NCI-H446 treated with DMSO at 0.1 percent for 48 hours (cell line): ENCODE measurements around the gene CSRNP3.

Experiments
- DNase-seq: peaks from one replicate; lab custom pipeline; 2025; lab: John Stamatoyannopoulos, UW

The CSRNP3 gene, protein sequence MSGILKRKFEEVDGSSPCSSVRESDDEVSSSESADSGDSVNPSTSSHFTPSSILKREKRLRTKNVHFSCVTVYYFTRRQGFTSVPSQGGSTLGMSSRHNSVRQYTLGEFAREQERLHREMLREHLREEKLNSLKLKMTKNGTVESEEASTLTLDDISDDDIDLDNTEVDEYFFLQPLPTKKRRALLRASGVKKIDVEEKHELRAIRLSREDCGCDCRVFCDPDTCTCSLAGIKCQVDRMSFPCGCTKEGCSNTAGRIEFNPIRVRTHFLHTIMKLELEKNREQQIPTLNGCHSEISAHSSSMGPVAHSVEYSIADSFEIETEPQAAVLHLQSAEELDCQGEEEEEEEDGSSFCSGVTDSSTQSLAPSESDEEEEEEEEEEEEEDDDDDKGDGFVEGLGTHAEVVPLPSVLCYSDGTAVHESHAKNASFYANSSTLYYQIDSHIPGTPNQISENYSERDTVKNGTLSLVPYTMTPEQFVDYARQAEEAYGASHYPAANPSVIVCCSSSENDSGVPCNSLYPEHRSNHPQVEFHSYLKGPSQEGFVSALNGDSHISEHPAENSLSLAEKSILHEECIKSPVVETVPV

DNA sequence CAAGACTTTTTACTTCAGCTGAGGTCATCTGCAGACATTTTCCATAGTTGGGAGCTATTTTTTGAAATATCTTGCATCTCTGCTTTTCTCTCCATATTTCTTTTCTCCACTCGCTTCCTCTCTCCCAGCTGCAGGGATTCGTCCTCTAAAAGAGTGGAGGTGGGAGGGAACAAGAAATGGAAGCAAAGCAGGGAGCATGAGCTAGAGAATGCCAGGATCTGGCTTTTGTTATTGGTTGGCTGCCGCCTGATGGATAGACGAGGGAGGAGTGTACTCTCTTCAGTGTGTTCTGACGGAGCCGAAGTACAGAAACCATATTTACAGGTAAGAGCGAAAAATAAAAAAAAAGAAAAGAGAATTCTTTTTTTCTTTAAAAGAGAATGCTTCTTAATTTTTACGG lies at the start of gene CSRNP3:
TSS of gene CSRNP3 (plus strand) at position 282 of the 400 bp plus-strand sequence. CDS start 125,368 bp downstream, outside the sequence.
- DNase-seq = peak; percentile 90

- DNase-seq = no peak
Observed at GRCh38 chr2:165420231-165420630, 49.3 kb upstream of the CSRNP3 start.

- DNase-seq = no peak
Observed at GRCh38 chr2:165423081-165423480, 46.4 kb upstream of the CSRNP3 start.

- DNase-seq = no peak
Observed at GRCh38 chr2:165425556-165425955, 43.9 kb upstream of the CSRNP3 start.

DNA sequence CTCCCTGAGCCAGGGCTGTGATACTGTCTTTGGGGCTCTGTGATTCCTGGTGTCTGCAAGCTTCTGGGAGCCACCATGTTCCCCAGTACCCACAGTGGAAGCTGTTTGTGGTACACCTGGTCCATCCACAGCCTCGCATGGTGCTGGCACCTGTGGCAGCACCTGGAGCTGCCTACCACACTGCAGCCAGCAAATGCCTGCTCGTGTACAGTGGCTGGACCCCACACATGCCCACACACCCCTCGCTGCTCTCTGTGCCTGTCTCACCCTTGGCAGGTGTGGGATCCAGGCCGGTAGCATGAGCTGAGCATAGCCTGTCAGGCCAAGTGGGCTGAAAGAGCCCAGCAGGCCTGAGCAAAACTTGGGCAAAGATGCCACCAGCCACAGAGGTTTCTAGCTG lies 41.8 kb upstream of the CSRNP3 start:
- DNase-seq = no peak

GRCh38 chr2:165428926-165429325 lies 40.6 kb upstream of the CSRNP3 start:
- DNase-seq = peak; percentile 76

GRCh38 chr2:165431014-165431413 lies 38.5 kb upstream of the CSRNP3 start:
- no peak for DNase-seq

GRCh38 chr2:165432234-165432966 lies 37.1 kb upstream of the CSRNP3 start:
- no peak for DNase-seq

DNA sequence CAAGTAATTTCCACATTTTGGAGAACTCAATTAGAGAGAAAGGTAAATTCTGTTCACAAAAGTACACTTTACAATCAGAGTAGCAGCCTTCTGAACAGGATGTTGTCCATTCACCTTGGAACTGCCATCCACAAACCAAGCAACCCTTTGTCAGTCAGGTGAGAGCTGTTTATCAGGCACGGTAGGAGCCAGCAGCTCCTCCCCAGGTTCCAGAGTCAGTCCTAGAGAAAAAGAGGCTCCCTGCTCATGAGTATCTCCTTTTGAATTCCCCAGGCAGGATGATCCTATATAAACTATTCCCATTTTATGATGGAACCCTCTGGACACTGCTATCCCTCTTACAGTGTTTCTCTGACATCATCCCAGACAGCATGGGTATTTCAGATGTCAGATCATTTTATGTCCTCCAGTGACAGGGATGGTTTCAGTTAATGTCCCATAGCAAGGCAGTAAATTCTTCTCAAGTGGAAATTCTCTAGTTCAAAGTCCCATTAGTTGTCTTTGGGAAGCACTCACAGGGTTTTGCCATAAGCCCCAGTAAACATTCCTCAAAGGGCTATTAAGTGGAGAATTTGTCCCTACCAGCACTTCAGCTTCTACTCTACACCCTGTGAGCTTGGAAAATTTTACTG lies 34.5 kb upstream of the CSRNP3 start:
- no peak for DNase-seq

GRCh38 chr2:165435611-165436010 lies 33.9 kb upstream of the CSRNP3 start:
- DNase-seq = no peak

DNA sequence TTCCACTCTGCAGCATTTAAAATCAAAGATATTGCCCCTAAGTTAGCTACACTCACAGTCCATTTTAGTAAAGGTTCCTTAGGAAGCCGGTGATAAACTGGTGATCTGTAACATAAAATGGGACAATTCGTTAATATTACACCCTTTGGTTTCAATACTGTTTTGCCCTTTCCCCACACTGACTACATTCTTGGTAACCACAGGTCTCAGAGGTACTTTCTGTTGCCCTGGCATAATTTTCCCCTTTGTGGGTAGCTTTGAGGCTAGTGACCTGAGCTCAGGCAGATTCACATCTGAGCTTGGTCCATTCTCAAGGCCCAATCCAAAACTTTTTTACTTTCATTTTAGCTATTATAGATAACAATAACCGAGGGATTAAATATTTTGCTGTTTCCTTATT lies 32.9 kb upstream of the CSRNP3 start:
- no peak for DNase-seq

GRCh38 chr2:165440367-165440766 lies 29.1 kb upstream of the CSRNP3 start:
- DNase-seq = peak; percentile 50

DNA sequence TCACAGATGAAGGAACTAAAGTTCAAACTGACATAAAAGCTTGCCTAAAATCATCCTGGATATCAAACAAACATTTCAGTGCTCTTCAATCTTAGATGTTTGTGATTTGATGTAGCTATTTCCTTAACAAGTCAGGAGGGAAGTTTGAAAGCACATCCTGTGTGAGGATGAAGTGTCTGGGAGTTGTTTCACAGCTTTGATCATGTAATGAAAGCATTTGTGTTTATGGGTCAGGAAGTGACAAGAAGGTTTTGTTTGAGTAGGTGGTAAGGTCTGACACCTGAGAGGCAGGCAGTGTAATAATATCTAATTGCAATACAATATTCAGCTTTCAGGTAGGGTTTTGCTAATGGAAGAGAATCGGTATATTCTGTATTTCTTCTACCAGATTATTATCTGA lies 26.0 kb upstream of the CSRNP3 start:
- no peak for DNase-seq

GRCh38 chr2:165448406-165448805 lies 21.1 kb upstream of the CSRNP3 start:
- no peak for DNase-seq

DNA sequence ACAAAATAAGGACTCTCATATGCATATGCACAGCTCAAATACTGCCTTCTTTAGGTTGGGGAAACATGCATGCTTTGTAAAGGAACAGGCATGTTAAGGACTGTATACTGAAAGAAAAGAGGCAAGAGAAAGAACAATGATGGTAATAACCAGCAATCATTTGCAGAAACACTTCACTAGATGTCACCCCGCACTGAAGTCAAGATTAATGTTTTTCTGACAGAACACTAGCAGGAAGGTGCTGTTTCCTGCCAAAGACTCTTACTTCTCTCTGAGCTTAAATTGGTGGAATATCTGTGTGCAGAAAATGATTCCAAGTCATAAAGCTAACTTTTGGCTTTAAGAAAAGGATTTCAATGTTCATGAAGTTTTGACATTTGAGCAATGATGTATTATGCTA lies 19.3 kb upstream of the CSRNP3 start:
- peak; percentile 60 for DNase-seq

GRCh38 chr2:165452327-165452726 lies 17.2 kb upstream of the CSRNP3 start:
- DNase-seq = no peak

DNA sequence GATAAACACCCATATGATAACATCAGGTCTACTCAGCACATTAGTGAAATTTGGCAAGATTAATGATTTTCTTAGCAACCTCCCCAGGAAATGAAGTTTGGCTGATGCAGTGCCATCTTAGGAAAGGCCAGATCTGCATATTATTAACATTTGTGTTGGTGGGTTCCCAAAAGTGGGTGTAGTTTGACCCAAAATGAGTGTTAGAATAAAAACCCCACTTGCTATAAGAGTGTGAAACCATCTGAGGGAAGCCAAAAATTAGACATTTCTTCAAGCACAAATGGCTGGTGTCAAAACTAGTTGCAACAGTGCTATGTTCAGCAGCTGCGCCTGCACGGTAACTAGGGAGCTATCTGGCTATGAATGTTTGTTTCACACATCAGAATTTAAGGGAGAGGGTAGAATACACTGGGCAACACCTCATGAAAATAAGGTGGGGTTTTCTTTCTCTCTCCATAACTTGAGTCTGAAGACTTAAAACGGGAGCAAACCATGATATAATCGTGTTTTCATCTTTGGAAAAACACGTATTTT lies 15.9 kb upstream of the CSRNP3 start:
- DNase-seq = no peak

DNA sequence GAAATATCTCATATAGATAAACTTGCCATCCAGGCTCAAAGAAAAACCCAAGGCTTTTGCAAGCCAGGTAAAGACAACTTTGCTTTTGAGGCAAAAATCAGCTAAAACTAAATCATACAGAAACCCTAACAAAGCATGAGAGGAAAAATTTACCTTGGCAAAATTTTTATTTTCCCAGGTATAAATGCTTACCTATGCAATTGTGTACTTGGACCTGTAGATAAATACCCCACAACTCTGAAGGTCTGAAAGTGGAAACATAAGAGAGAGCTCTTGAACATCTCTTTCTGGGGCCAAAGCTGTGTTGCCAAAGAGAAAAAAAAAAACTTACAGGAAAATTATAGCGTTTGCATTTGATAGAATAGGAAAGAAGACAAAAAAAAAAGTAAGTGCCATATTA lies 14.6 kb upstream of the CSRNP3 start:
- no peak for DNase-seq

GRCh38 chr2:165456027-165456426 lies 13.5 kb upstream of the CSRNP3 start:
- DNase-seq = peak; percentile 83

DNA sequence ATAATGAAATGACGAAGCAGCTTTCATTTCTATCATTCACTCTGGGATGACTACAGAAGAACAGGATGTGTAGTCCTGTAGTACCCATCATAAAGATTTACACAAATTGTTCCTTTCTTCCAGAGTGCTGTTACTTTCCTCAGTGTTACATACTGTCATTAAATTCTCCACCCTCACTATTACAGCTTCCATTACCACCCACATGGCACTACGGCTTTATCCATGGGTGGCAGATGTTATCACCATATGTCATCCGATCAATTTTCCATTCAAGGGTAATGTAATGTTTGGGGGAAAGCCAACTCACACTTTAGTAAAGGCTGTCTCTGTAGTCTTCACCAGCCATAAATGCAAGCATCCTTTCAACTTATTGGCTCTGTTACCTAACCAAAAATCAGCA lies 7.1 kb upstream of the CSRNP3 start:
- peak; percentile 99 for DNase-seq

DNA sequence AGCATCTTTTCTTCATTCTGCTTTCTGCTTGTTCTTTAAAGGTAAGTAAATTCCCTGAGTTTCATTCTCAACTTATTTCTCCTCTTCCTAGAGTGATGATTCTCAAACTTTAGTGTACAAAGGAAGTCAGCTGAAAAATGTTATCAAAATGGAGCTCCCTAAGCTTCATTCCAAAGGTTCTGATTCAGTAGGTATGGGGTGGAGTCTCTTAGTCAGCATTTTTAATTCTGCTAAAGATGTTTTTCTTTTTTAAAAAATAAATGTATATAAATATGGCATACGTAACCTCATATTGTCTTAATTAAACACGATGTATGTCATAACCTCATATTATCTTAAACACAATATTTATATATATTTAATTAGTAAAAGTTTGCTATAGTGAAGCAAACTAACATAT lies 3.1 kb upstream of the CSRNP3 start:
- no peak for DNase-seq

DNA sequence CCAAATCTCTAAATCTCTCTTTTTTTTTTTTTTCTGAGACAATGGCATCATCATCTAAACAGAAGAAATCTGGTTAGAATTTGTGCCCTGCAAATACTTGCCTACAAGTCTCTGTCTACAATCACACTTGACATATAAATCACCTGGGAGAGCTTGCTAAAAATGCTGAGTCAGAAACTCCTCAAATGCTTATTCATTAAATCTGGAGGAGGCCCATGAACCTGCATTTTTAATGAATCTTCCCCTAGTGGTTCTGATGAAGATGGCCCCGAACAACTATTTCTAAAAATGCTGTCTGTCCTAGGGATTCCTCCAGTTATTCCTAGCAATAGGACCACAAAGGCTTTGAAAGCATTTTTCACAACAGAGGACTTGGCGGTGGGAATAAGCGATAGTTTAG lies 1.6 kb upstream of the CSRNP3 start:
- no peak for DNase-seq
